ENCODE measurements around the gene RNASE7.
A peak's percentile ranks its signal among the peaks of the same experiment; 100 is the strongest.

RNASE7 gene

DNA sequence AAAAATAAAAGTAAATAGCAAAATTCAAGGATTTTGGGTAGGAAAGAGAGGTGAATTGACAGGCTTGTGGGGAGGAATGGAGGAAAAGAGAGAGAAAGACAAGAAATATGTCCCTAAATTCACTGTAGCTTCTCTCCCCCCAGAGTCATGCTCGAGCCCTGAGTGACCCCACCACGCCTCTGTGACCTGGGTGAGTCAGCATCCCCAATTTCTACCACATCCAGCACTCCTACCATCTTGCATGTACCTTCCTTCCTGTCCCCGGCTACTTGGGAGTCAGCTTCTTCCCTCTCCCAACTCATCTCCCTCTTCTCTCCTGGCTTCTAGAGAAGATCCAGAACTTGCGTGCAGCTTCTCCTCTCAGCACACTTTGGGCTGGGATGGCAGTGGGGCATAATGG, 46.5 kb downstream of the RNASE7 start:
- no peak for DNase-seq

DNA sequence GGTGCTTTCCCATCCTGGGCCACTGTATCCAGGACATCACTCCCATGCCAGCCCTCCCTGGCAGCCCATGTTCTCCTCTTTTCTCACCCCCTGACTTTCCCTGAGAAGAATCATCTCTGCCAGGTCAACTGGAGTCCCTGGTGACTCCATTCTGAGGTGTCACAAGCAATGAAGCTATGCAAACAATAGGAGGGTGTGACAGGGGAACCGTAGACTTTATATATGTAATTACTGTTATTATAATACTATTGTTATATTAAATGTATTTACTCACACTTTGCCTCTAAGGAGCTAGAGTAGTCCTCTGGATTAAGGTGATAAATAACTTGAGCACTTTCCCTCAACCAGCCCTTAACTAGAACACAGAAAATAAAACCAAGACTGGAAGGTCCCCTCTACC, 47.1 kb downstream of the RNASE7 start:
- DNase-seq = no peak

DNA sequence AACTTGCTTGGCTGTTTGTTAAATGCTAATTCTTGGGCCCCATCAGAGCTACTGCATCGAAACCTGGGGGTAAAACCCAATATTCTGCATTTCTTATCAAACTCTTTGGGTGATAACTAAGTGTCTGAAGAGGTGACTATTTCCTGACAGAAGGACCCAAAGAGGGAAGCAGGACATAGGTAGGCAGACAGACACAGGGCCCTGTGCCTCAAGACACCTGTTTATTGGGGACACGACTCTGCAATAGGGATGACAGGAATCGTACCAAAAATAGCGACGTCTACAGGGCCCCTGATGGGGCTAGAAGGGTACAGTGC, 47.7 kb downstream of the RNASE7 start:
- DNase-seq = no peak

DNA sequence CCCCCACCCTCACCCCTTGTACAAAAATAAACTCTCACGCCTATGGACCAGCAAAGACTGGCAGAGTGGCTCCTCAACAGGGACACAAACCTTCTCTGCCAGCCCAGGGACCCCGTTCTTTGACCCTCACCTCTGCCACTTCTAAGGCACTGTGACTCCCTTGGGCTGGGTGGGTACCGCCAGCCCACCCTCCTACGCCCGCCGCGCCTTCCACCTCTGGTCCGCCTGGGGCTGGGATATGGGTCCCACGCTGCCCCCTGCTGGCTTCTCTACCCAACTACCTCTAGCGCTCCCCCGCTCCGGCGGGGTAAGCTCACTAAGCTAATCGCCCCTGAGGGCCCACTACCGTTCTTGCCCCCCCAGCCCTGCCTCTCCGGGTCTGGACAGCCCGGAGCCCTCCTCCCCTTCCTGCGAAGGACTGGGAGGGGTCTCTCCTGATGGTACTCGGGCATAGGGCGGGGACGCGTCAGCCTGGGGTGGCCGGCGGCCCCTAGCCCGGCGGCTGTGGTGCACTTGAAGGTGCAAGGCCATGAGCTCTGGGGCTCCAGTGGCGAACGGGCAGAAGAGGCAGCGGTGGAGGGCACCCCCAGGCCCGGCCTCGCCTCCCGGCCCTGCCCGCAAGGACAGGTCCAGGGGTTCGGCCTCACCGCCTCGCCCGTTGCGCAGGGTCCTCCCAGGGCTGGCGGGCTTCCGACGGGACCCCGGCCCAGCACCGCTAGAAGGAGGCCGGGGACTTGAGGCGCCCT, 48.2 kb downstream of the RNASE7 start:
- no peak for DNase-seq

- DNase-seq = no peak
These were observed 48.9 kb downstream of the RNASE7 start for GRCh38 chr14:21090940-21091663.

- no peak for DNase-seq
These were observed 49.7 kb downstream of the RNASE7 start for GRCh38 chr14:21091821-21092272.

DNA sequence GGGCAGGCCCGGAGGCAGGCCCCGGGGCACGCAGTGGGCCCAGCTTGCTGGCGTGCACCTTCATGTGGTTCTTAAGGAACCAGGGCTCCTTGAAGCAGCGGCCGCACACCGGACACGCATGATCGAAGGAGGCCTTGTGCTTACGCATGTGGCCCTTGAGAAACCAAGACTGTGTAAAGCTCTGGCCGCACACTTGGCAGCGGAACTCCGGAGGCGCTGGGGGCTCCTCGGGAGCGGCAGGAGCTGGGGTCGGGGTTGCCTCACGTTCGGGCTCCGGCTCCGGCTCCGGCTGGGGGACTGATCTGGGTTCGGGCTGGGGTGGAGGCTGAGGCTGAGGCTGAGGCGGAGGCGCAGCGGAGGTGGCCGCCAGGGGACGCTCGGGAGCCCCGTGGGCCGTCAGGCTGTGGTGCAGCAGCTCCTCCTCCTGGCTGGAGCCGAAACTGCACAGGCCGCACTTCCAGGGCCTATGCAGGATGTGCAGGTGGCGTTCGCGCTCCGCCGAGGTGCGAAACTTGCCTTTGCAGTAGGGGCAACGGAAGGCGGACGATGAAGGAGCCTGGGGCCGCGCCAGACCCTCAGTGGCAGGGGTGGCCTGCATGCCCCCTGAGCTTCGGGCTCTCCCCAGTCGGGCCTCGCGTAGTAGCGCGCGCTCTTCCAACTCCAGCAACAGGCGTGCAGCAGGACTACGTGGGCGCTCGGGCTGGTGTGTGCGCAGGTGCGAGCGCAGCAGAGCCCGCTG, 50.3 kb downstream of the RNASE7 start:
- DNase-seq = peak; percentile 63

DNA sequence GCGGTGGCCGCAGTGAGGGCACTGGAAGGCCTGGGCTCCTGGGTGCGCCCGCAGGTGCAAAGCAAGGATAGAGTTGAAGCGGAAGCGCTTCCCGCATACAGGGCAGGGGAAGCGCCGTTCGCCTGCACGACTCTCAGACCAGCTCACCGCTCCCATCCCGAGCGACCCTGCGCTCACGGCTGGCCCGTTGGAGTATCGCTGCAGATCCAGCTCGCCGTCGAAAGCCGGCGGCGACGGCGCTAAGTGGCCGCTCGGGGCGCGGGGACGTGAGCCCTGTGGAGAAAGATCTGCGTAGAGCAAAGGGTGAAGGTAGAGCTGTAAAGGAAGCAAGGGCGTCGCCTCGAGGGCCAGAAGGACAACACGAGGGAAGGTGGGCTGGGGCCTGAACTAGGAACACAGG, 50.9 kb downstream of the RNASE7 start:
- DNase-seq = no peak
